Placental epithelial cell (primary cell): ENCODE measurements around the gene VN1R2. TPM values are rescaled to one million over a fixed set of nuclear protein-coding genes. Genes with fewer than 3 reads are reported as not detected.

Source experiments
- total RNA-seq: library from RNA; depleted of rRNA; stranded (reverse); fragments of >200 nt; gene quantifications from 2 replicates; pipeline ENCODE4 v1.2.3, GENCODE V29; 2012

VN1R2 gene, protein sequence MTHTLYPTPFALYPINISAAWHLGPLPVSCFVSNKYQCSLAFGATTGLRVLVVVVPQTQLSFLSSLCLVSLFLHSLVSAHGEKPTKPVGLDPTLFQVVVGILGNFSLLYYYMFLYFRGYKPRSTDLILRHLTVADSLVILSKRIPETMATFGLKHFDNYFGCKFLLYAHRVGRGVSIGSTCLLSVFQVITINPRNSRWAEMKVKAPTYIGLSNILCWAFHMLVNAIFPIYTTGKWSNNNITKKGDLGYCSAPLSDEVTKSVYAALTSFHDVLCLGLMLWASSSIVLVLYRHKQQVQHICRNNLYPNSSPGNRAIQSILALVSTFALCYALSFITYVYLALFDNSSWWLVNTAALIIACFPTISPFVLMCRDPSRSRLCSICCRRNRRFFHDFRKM
- total RNA-seq: not detected in 2 replicates

GRCh38 chr19:53257715-53258342 is at the start of gene VN1R2:
Gene VN1R2, plus strand, starts transcription at chr19:53258292. Its CDS starts 84 bp downstream, at chr19:53258376.

DNA sequence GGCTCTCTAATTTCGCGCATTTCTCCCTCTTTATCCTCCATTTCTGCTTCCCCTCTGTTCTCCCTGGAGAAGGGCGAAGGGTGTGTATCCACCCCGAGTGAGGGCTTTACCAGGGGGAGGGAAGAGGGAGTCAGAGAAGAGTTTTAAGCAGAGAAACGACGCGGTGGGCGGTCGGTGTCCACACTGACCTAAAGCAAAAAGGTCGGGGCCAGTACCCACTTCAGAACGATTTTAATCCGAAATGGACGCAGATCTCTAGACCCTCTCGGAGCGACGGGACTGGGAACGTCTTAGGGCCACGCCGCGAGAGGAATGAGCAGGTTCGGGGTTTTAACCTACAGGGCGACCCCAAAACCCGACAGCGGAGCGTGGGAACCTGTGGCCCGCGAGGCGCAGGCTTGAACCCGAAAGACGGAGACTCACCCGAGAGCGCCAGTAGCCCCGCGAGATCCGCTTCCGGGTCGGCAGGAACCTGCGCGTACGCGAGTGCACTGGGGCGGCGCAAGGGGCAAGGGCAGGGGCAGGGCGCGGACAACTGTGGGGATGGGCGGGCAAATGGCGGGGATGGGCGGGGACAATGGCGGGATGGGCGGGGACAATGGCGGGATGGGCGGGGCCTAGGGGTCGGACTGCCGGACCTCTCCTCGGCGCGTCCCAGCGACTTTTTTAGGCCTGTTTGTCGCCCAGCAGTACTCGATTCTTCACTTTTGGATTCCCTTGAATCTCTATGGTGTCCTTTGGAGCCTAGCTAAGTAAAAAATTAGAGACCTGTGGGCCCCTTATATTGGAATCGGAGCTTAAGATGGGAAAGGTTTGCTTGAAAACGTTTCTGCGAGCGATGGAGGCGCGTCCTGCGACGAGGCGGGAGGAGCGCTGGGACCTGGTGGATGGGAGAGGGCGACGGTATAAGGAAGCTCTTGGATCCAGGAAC is 3.4 kb upstream of the VN1R2 start, which contains the start of gene ZNF677:
Gene ZNF677 (minus strand): TSS at position 463 of the 931 bp plus-strand sequence. CDS start 3,323 bp downstream, outside the sequence.

DNA sequence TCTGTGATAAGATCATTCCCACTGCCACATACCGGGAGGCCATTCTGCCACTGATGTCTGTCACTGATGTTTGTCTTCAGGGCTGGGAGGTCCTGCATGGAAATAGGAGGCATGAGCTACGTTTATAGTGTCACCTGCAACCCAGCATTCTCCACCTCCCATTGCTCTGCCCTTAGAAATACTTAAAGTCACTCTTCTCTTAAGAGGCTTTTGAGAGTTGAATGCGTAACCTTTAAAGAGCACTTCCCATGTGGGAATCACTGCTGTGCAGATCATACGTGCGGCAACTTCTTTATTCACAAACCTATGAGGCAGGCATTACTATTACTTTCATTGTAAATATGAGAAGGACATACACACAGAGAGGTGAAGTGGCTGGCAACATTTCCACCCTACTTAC is 9.5 kb downstream of the VN1R2 start, which contains the start of gene VN1R4:
Gene VN1R4 (minus strand): TSS at position 101 of the 400 bp plus-strand sequence. CDS start 58 bp downstream, at position 43.

Other genes with a start within 250 kb of the VN1R2 start
- 0.39 and 1.5 TPM in 2 replicates for gene ERVV-1, start 244.4 kb upstream of the VN1R2 start, total RNA-seq
- 0.11 TPM in 1 of 2 replicates, not detected in the other for gene ERVV-2, start 213.6 kb upstream of the VN1R2 start, total RNA-seq
- gene ZNF160, start 154.9 kb upstream of the VN1R2 start, total RNA-seq: 43.9 and 50.6 TPM in 2 replicates
- 16.7 and 22.0 TPM in 2 replicates for gene ZNF415, start 125.4 kb upstream of the VN1R2 start, total RNA-seq
- 13.3 and 16.5 TPM in 2 replicates for gene ZNF347, start 99.2 kb upstream of the VN1R2 start, total RNA-seq
- 10.6 and 16.9 TPM in 2 replicates for gene ZNF665, start 64.9 kb upstream of the VN1R2 start, total RNA-seq
- 24.8 and 33.0 TPM in 2 replicates for gene ZNF677, start 3.4 kb upstream of the VN1R2 start, total RNA-seq
- not detected in 2 replicates for gene VN1R4, start 9.4 kb downstream of the VN1R2 start, total RNA-seq
- gene ZNF845, start 75.5 kb downstream of the VN1R2 start, total RNA-seq: 10.3 and 11.4 TPM in 2 replicates
- 12.3 and 20.0 TPM in 2 replicates for gene ZNF525, start 107.4 kb downstream of the VN1R2 start, total RNA-seq
- gene ZNF765, start 136.9 kb downstream of the VN1R2 start, total RNA-seq: 22.8 and 28.3 TPM in 2 replicates
- gene ZNF761, start 173.7 kb downstream of the VN1R2 start, total RNA-seq: 11.9 and 13.7 TPM in 2 replicates
- 4.7 and 5.4 TPM in 2 replicates for gene ZNF813, start 209.4 kb downstream of the VN1R2 start, total RNA-seq